Mucosa of descending colon (tissue), 3 donors: ENCODE data around the gene NR5A1. TPM values are rescaled to one million over a fixed set of nuclear protein-coding genes. Genes with fewer than 3 reads are reported as not detected.

Source experiments
- ATAC-seq: fragments of 200-7000 bp; cut with Tn5 transposase; one replicate; pipeline ENCODE4 v1.9.1; 2020; ENCODE audit warnings: mild to moderate bottlenecking, moderate library complexity
- DNase-seq, 3 donors: peaks; one replicate each; pipeline ENCODE4 v3.0.0-alpha.2; 2020
- H3K36me3 ChIP-seq: fragments of 200-600 bp; one replicate; pipeline ENCODE4 v1.8.0; 2021; ENCODE audit warnings: low read depth, mild to moderate bottlenecking
- H3K4me1 ChIP-seq: fragments of 200-600 bp; one replicate; pipeline ENCODE4 v1.8.0; 2021; ENCODE audit warnings: low read depth, mild to moderate bottlenecking
- H3K4me3 ChIP-seq: fragments of 200-600 bp; one replicate; pipeline ENCODE4 v1.8.0; 2021; ENCODE audit warnings: mild to moderate bottlenecking
- H3K9me3 ChIP-seq: fragments of 200-600 bp; one replicate; pipeline ENCODE4 v1.8.0; 2021; ENCODE audit warnings: mild to moderate bottlenecking
- intact Hi-C, 2 donors: fragments of 100-400 bp; cut with DNase I in 1 of 2; cut with micrococcal nuclease in 1 of 2; formaldehyde crosslinking; loops; one replicate each; pipeline versions ENCODE4 v1.11.0 to v1.11.1; 2022; cut with DNase I, micrococcal nuclease
- total RNA-seq, 3 donors: library from RNA; stranded (reverse); fragmentation: NEBNext Ultra II Directional in 2 of 3; extraction: Animal tissue kit (Norgen Biotek cat#: 25700) in 2 of 3; gene quantifications; one replicate each; pipeline versions ENCODE4 v1.2.1 to v1.2.4, GENCODE V29; 2021 to 2023
- TF ChIP-seq, protein P1 (sequence below): fragments of 200-600 bp; IDR thresholded peaks from one replicate; pipeline ENCODE4 v1.8.0; 2022; ENCODE audit warnings: antibody characterized with exemption, mild to moderate bottlenecking
- donor health status: DM: no; HTN: no; CAD: no; lungs with moderate emphysema.
- donor health status: DM: no; HTN: no; CAD: no.
- donor health status: DM: no; HTN: yes; CAD: no.

NR5A1 gene
- total RNA-seq, 3 donors from 2014 or later = 0.12 TPM; not detected in 2

DNA sequence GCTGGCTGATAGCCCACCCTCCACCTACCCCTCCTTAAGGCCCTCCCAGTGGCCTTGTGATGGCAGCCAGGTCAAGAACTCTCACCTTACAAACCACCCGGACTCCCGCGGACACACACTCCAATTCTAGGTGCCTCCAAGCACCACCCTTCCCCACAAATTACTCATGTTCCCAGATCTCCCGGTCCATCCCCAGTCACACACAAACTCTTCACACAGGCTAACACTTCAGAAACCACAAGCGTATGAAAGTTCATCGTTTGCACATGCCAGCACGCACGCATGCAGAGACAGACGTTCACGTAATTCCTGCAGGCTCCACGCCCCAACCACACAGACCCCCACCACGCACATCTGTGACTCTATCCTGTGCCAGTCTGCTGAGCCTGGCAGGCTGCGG, 18.0 kb downstream of the NR5A1 start:
- TF ChIP-seq, protein P1, sequence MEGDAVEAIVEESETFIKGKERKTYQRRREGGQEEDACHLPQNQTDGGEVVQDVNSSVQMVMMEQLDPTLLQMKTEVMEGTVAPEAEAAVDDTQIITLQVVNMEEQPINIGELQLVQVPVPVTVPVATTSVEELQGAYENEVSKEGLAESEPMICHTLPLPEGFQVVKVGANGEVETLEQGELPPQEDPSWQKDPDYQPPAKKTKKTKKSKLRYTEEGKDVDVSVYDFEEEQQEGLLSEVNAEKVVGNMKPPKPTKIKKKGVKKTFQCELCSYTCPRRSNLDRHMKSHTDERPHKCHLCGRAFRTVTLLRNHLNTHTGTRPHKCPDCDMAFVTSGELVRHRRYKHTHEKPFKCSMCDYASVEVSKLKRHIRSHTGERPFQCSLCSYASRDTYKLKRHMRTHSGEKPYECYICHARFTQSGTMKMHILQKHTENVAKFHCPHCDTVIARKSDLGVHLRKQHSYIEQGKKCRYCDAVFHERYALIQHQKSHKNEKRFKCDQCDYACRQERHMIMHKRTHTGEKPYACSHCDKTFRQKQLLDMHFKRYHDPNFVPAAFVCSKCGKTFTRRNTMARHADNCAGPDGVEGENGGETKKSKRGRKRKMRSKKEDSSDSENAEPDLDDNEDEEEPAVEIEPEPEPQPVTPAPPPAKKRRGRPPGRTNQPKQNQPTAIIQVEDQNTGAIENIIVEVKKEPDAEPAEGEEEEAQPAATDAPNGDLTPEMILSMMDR = no peak
- DNase-seq (no peak), ATAC-seq (no peak)
- no peaks in the 10 kb centered on the region for H3K4me1 ChIP-seq
- no peaks in the 10 kb centered on the region for H3K36me3 ChIP-seq
- H3K4me3 ChIP-seq = no peak overlapping the region
- no peaks in the 10 kb centered on the region for H3K9me3 ChIP-seq
- intact Hi-C loops = no loop called here

DNA sequence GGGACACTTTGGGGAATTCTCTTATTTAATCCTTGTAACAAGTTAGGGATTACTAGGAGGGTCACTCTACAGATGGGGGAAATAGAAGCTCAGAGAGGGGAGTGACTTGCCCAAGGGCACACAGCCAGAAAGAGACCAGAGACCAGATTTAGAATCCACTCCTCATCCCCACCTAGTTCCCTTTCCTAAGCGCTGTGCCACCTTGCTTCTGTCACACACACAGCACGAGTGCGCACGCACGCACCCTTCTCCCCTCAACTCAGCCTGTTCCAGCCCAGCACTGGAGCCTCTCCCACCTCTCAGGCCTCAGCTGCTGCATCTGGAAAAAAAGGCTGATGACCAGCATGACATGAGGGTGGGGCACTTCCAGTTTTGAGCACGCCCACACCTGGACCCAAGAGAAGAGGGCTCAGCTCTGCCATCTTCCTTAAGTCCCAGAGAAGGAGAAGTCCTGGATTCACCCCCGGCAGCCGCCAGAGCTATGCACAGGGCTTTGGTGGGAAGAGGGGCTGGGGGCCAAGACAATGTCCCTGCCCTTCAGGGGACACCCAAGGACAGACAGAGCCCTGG, 18.5 kb downstream of the NR5A1 start:
- DNase-seq = no peak
- intact Hi-C loops = no loop called here
- H3K36me3 ChIP-seq = no peaks in the 10 kb centered on the region
- H3K9me3 ChIP-seq = no peaks in the 10 kb centered on the region
- no peak overlapping the region for H3K4me3 ChIP-seq
- no peaks in the 10 kb centered on the region for H3K4me1 ChIP-seq
- TF ChIP-seq, protein P1 = no peak
- ATAC-seq = no peak

DNA sequence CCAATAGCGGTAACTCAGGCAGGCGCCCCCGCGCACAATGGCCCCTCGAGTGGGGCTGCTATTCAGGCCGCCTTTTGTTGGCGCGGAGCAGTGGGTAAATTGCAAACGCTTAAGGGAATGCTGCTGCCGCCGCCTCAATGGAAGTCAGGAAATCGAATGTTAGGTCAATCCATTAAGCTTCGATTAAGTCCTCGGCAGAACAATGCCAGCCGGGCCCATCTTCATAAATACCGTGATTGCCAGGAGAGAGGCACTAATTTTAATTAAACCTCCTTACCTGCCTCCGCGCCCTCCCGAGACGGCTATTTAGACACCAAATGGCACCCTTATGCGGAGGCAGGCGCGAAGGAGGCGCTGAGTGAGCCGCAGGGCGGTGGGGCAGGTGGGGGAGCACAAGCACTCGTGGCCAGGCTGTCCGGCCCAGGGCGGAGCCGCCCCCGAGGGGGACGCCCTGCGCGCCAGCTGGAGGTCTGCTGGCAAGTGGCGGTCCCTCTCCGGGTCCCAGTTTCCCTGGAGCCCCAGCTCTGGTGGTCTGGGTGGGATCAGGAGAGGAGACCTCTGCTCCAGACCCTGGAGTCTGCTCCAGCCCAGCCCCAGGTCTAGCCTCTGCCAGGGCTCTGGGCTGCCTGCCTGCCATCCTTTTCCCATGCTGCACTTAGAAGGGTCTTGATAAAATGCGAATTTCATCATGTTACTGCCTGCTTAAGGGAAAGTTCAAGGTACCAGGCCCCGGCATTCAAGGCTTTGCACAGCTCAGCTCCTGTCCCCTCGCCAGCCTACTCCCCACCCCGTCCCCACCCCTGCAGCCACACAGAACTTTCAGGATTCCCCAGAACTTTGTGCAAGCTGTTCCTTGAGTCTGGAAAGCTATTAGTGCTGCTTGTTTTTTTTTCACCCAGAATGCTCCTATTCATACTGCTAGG, 19.7 kb downstream of the NR5A1 start:
- Histone ChIP-seq H3K4me1 (no peaks in the 10 kb centered on the region), H3K4me3 (no peak overlapping the region), H3K9me3 (no peaks in the 10 kb centered on the region), H3K36me3 (no peaks in the 10 kb centered on the region)
- intact Hi-C loops = no loop called here
- ATAC-seq (no peak), DNase-seq (no peak)
- TF ChIP-seq, protein P1 = no peak

DNA sequence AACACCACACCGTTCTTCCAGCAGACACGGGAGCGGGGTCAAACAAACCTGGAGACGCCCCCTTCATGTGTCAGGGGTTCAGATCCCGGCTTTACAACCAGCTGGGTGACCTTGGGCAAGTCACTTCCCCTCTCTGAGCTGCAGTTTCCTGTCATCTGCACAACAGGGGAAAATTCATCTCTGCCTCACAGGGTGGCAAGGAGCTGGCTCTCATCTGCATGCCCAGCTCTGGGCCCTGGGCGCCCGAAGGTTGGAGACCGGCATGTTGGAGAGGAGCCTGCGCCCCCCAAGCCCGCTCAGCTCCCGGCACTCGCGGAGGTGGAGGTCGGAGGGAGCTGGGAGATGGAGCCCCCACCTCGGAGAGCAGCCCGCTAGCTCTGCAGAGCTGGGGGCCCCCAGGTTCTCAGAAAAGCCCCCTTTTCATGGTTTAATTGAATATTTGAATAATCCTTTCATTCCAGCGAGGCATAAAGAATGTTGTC, 20.4 kb downstream of the NR5A1 start:
- DNase-seq (no peak), ATAC-seq (no peak)
- TF ChIP-seq, protein P1 = no peak
- Histone ChIP-seq H3K9me3 (no peaks in the 10 kb centered on the region), H3K4me1 (no peaks in the 10 kb centered on the region), H3K36me3 (no peaks in the 10 kb centered on the region), H3K4me3 (no peak overlapping the region)
- intact Hi-C loops = no loop called here

DNA sequence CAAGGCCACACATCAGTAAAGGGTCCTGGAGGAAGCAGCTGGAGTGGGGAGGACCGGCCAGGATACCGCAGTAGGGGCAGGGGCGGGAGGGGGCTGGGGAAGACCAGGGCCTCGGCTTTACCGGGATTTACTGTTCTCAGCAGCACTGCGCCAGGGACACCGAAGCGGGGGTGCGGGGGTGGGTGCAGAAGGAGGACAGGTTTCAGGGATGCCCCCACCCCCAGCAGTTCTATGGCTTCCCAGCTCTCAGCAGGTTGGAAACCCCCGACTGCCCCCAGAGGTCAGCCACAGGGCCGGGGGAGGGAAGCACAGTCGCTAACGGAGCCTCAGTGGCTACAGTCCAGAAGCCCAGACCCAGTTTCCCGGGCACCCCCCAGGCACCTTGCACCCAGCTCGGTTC, 21.3 kb downstream of the NR5A1 start:
- no peak overlapping the region for H3K4me3 ChIP-seq
- no peaks in the 10 kb centered on the region for H3K9me3 ChIP-seq
- no peak for ATAC-seq
- no peak for DNase-seq
- H3K36me3 ChIP-seq = no peaks in the 10 kb centered on the region
- no peaks in the 10 kb centered on the region for H3K4me1 ChIP-seq
- intact Hi-C loops = no loop called here
- TF ChIP-seq, protein P1 = no peak
